Suprapubic skin (tissue), 3 donors: ENCODE results near the gene ODAD4.

Experiments
- CTCF ChIP-seq, 2 donors: fragments of 200-600 bp in 1 of 2; fragments of 450-650 bp in 1 of 2; sonication (generic) in 1 of 2; IDR thresholded peaks; one replicate each; pipeline ENCODE4 v1.5.1; 2016 to 2019; ENCODE audit warnings: antibody characterized with exemption in 2 of 2, mild to moderate bottlenecking in 1 of 2, moderate library complexity in 1 of 2
- EP300 ChIP-seq: sonication (generic); formaldehyde crosslinking; IDR thresholded peaks from one replicate; pipeline ENCODE4 v1.6.1; 2017; ENCODE audit warnings: antibody characterized with exemption
- POLR2A ChIP-seq, 2 donors: fragments of 450-650 bp; IDR thresholded peaks; one replicate each; pipeline ENCODE4 v1.6.1; 2017; ENCODE audit warnings: antibody characterized with exemption in 2 of 2, mild to moderate bottlenecking in 2 of 2, moderate library complexity in 2 of 2

DNA sequence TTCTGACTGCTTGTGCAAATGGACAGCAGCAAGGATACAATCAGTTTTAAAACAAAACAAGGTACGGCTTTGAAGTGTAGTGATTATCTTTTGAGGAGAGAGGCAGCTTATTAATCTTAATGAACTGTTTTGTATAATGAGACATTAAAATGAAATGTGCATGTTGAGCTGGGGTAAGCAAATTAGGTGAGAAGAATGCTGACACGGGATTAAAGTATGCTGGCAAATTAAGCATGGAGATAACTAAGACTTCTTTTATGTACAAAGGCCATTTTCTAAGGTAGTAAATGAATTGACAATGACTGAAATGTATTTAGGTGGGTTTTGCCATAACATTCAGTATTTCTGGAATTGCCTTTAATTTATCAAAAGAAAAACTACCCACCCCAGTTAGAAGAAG is 68.1 kb downstream of the ODAD4 start:
- TF ChIP-seq POLR2A (IDR thresholded peaks at IDR 0.05) (no peak), CTCF (IDR thresholded peaks at IDR 0.05) (no peak), EP300 (no peak)
